ENCODE results near the gene YWHAH.

- TF ChIP-seq, protein P1, sequence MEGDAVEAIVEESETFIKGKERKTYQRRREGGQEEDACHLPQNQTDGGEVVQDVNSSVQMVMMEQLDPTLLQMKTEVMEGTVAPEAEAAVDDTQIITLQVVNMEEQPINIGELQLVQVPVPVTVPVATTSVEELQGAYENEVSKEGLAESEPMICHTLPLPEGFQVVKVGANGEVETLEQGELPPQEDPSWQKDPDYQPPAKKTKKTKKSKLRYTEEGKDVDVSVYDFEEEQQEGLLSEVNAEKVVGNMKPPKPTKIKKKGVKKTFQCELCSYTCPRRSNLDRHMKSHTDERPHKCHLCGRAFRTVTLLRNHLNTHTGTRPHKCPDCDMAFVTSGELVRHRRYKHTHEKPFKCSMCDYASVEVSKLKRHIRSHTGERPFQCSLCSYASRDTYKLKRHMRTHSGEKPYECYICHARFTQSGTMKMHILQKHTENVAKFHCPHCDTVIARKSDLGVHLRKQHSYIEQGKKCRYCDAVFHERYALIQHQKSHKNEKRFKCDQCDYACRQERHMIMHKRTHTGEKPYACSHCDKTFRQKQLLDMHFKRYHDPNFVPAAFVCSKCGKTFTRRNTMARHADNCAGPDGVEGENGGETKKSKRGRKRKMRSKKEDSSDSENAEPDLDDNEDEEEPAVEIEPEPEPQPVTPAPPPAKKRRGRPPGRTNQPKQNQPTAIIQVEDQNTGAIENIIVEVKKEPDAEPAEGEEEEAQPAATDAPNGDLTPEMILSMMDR (IDR thresholded peaks at IDR 0.05): no peak
- TF ChIP-seq EZH2 (IDR thresholded peaks at IDR 0.05; ENCODE audit: borderline replicate concordance, insufficient read depth, low read depth, low read length, poor library complexity, severe bottlenecking): no peak
These were observed 6.0 kb upstream of the YWHAH start for GRCh38 chr22:31938296-31938695.
